Left ventricle myocardium inferior (tissue), 1 donor: Measurements from ENCODE around the gene MIA3. TPM values are rescaled to one million over a fixed set of nuclear protein-coding genes. Genes with fewer than 3 reads are reported as not detected.
A peak's percentile ranks its signal among the peaks of the same experiment; 100 is the strongest.
"Not testable (repeated sequence)": the region's sequence is repeated elsewhere in the genome, so short reads cannot be mapped to it uniquely, and the experiment has no call there.

Source experiments
- DNase-seq: peaks from one replicate; pipeline ENCODE4 v3.0.0-alpha.2; 2020
- H3K27ac ChIP-seq: fragments of 200-600 bp; replicated peaks from 2 replicates; pipeline ENCODE4 v1.8.0; 2021
- H3K27me3 ChIP-seq: fragments of 200-600 bp; 2 replicates; pipeline ENCODE4 v1.8.0; 2021; ENCODE audit warnings: low read depth
- H3K36me3 ChIP-seq: fragments of 200-600 bp; 2 replicates; pipeline ENCODE4 v1.8.0; 2021
- H3K4me1 ChIP-seq: fragments of 200-600 bp; 2 replicates; pipeline ENCODE4 v1.8.0; 2021
- H3K4me3 ChIP-seq: fragments of 200-600 bp; 2 replicates; pipeline ENCODE4 v1.8.0; 2021; ENCODE audit warnings: mild to moderate bottlenecking, moderate library complexity
- H3K9me3 ChIP-seq: fragments of 200-600 bp; replicated peaks from 2 replicates; pipeline ENCODE4 v1.8.0; 2021
- CTCF ChIP-seq: fragments of 200-600 bp; IDR thresholded peaks from 2 replicates; pipeline ENCODE4 v1.8.0; 2021; ENCODE audit warnings: antibody characterized with exemption, mild to moderate bottlenecking, borderline replicate concordance
- intact Hi-C: fragments of 100-400 bp; cut with micrococcal nuclease; formaldehyde crosslinking; loops from one replicate; pipeline ENCODE4 v1.11.0; 2022
- total RNA-seq: library from RNA; stranded (reverse); fragmentation: NEBNext Ultra II Directional; extraction: Animal tissue kit (Norgen Biotek cat#: 25700); gene quantifications from one replicate; pipeline ENCODE4 v1.2.1, GENCODE V29; 2021
- donor health status: DM: no; HTN: yes; CAD: no; lungs with severe emphysema.

MIA3 gene
- total RNA-seq, 1 donor from 2014 or later = 53.5 TPM

- Histone ChIP-seq H3K9me3 (no peaks in the 10 kb centered on the region), H3K36me3 (peaks cover 98% of the 10 kb centered on the region), H3K27me3 (no peaks in the 10 kb centered on the region), H3K4me1 (peaks cover 20% of the 10 kb centered on the region), H3K27ac (peak overlapping the region; percentile 37), H3K4me3 (no peak overlapping the region)
- intact Hi-C loops = loop anchor here (10.0 kb wide), 1 partner anchor 70 kb away; no protein-coding TSS in a partner anchor
- no peak for DNase-seq
- no peak for TF ChIP-seq CTCF
These were observed 37.0 kb downstream of the MIA3 start for GRCh38 chr1:222654849-222655248.

GRCh38 chr1:222656391-222657155, 38.7 kb downstream of the MIA3 start:
- peaks cover 98% of the 10 kb centered on the region for H3K36me3 ChIP-seq
- intact Hi-C loops = loop anchor here (10.0 kb wide), 1 partner anchor 68 kb away; no protein-coding TSS in a partner anchor
- H3K27me3 ChIP-seq = no peaks in the 10 kb centered on the region

GRCh38 chr1:222657899-222658298, 40.0 kb downstream of the MIA3 start:
- H3K4me1 ChIP-seq = peaks cover 20% of the 10 kb centered on the region
- H3K27me3 ChIP-seq = no peaks in the 10 kb centered on the region
- H3K9me3 ChIP-seq = no peaks in the 10 kb centered on the region
- no peak for DNase-seq
- intact Hi-C loops = loop anchor here (10.0 kb wide), 1 partner anchor 67 kb away; no protein-coding TSS in a partner anchor
- no peak for TF ChIP-seq CTCF
- peaks cover 98% of the 10 kb centered on the region for H3K36me3 ChIP-seq
- H3K27ac ChIP-seq = peak overlapping the region; percentile 9
- no peak overlapping the region for H3K4me3 ChIP-seq

More at GRCh38 chr1:222656391-222657155, 38.7 kb downstream of the MIA3 start:
- H3K4me3 ChIP-seq = no peak overlapping the region
- H3K4me1 ChIP-seq = peaks cover 20% of the 10 kb centered on the region
- H3K9me3 ChIP-seq = no peaks in the 10 kb centered on the region
- no peak for DNase-seq
- H3K27ac ChIP-seq = no peak overlapping the region
- no peak for TF ChIP-seq CTCF

GRCh38 chr1:222663431-222663934, 45.6 kb downstream of the MIA3 start:
- Histone ChIP-seq H3K27me3 (no peaks in the 10 kb centered on the region), H3K36me3 (peaks cover 92% of the 10 kb centered on the region), H3K27ac (no peak overlapping the region), H3K9me3 (no peaks in the 10 kb centered on the region), H3K4me3 (no peak overlapping the region), H3K4me1 (peaks cover 5% of the 10 kb centered on the region)
- no peak for TF ChIP-seq CTCF
- DNase-seq = no peak
- intact Hi-C loops = no loop called here

GRCh38 chr1:222665964-222666363, 48.1 kb downstream of the MIA3 start:
- intact Hi-C loops = no loop called here

GRCh38 chr1:222668184-222668583, 50.3 kb downstream of the MIA3 start:
- H3K27ac ChIP-seq, H3K4me1 ChIP-seq, DNase-seq, intact Hi-C loops, H3K4me3 ChIP-seq, H3K27me3 ChIP-seq, H3K9me3 ChIP-seq: not testable (repeated sequence)
- H3K36me3 ChIP-seq = peaks cover 68% of the 10 kb centered on the region

More at GRCh38 chr1:222665964-222666363, 48.1 kb downstream of the MIA3 start:
- H3K9me3 ChIP-seq = no peaks in the 10 kb centered on the region
- DNase-seq = no peak
- H3K4me3 ChIP-seq = no peak overlapping the region
- H3K4me1 ChIP-seq = peaks cover 5% of the 10 kb centered on the region
- no peaks in the 10 kb centered on the region for H3K27me3 ChIP-seq
- peaks cover 70% of the 10 kb centered on the region for H3K36me3 ChIP-seq
- TF ChIP-seq CTCF = no peak
- no peak overlapping the region for H3K27ac ChIP-seq

- peaks cover 68% of the 10 kb centered on the region for H3K36me3 ChIP-seq
- DNase-seq, H3K4me1 ChIP-seq, intact Hi-C loops, H3K27ac ChIP-seq, H3K4me3 ChIP-seq, H3K27me3 ChIP-seq, H3K9me3 ChIP-seq: not testable (repeated sequence)
These were observed 51.2 kb downstream of the MIA3 start for GRCh38 chr1:222669107-222669506.
